Measurements from ENCODE around the gene LIMS1. TPM values are rescaled to one million over a fixed set of nuclear protein-coding genes. Genes with fewer than 3 reads are reported as not detected.
A peak's percentile ranks its signal among the peaks of the same experiment; 100 is the strongest.

LIMS1 gene
- total and polyA plus RNA-seq, 2 of the 13 experiments (the other 11 are each of a cell fraction or from before 2014, with no cell fraction given), result 38.3 to 49.6 TPM

DNA sequence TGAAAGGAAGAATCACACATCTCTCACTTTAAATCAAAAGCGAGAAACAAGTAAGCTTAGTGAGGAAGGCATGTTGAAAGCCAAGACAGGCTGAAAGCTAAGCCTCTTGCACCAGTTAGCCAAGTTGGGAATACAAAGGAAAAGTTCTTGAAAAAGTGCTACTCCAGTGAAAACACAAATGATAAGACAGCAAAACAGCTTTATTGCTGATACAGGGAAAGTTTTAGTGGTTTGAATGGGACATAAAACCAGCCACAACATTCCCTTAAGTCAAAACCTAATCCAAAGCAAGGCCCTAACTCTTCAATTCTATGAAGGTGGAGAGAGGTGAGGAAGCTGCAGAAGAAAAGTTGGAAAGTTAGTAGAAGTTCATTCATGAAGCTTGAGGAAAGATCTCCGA is 28.0 kb downstream of the LIMS1 start:
- POLR2A ChIA-PET, result no interaction called here
- BruUV-seq (replicated peaks), result no TSS peak
- CTCF ChIA-PET (ENCODE audit: low intra/inter-chr PET ratio, low total read pairs), result no interaction called here
- FAIRE-seq (no peak), DNase-seq (ENCODE audit: low spot score) (no peak), ATAC-seq (no peak)
- intact Hi-C loops (cut with micrococcal nuclease; ENCODE audit: unreplicated experiment), result no loop called here
- Histone ChIP-seq H4K20me1 (ENCODE audit: insufficient read depth, low read length) (no peaks in the 10 kb centered on the region; the same call in 1 of the 2 replicates), H3K4me1 (ENCODE audit: insufficient read depth, low read length) (peaks cover 26% of the 10 kb centered on the region), H3K36me3 (replicated peaks in 1 of 2; ENCODE audit: control insufficient read depth in 1 of 2, insufficient read depth in 2 of 2, low read length in 2 of 2) (no peaks in the 10 kb centered on the region; a peak in 1 of 5 replicates), H3K4me2 (ENCODE audit: low read depth, low read length) (no peak overlapping the region), H3K4me3 (replicated peaks in 1 of 3; ENCODE audit: insufficient read depth in 1 of 3, low read depth in 2 of 3, low read length in 3 of 3) (no peak overlapping the region), H3K27ac (ENCODE audit: extremely low read length, insufficient read depth, low read length) (no peak overlapping the region), H2AFZ (ENCODE audit: low read length) (no peak overlapping the region), H3K9me3 (ENCODE audit: low read length) (no peaks in the 10 kb centered on the region), H3K27me3 (ENCODE audit: control insufficient read depth in 1 of 2, insufficient read depth in 2 of 2, low read length in 2 of 2) (no peaks in the 10 kb centered on the region), H3K79me2 (ENCODE audit: insufficient read depth, low read length) (peaks cover 60% of the 10 kb centered on the region), H3K9ac (ENCODE audit: insufficient read depth, low read depth, low read length) (no peak overlapping the region)
- TF ChIP-seq MAFK (conservative IDR thresholded peaks at IDR 0.05 in 1 of 2, IDR thresholded peaks at IDR 0.05 in 1 of 2; ENCODE audit: low read length in 2 of 2), result peak; percentile 63 to 82
- TF ChIP-seq ARID4A (CRISPR knock-in tag; IDR thresholded peaks at IDR 0.05; ENCODE audit: borderline replicate concordance), result no peak
- TF ChIP-seq, protein P1, sequence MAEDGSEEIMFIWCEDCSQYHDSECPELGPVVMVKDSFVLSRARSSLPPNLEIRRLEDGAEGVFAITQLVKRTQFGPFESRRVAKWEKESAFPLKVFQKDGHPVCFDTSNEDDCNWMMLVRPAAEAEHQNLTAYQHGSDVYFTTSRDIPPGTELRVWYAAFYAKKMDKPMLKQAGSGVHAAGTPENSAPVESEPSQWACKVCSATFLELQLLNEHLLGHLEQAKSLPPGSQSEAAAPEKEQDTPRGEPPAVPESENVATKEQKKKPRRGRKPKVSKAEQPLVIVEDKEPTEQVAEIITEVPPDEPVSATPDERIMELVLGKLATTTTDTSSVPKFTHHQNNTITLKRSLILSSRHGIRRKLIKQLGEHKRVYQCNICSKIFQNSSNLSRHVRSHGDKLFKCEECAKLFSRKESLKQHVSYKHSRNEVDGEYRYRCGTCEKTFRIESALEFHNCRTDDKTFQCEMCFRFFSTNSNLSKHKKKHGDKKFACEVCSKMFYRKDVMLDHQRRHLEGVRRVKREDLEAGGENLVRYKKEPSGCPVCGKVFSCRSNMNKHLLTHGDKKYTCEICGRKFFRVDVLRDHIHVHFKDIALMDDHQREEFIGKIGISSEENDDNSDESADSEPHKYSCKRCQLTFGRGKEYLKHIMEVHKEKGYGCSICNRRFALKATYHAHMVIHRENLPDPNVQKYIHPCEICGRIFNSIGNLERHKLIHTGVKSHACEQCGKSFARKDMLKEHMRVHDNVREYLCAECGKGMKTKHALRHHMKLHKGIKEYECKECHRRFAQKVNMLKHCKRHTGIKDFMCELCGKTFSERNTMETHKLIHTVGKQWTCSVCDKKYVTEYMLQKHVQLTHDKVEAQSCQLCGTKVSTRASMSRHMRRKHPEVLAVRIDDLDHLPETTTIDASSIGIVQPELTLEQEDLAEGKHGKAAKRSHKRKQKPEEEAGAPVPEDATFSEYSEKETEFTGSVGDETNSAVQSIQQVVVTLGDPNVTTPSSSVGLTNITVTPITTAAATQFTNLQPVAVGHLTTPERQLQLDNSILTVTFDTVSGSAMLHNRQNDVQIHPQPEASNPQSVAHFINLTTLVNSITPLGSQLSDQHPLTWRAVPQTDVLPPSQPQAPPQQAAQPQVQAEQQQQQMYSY (CRISPR knock-in tag; IDR thresholded peaks at IDR 0.05), result no peak
- no peak for TF ChIP-seq U2AF1 (optimal IDR thresholded peaks at IDR 0.05; ENCODE audit: low read depth, low read length)
- no peak for TF ChIP-seq SNAPC4 (CRISPR knock-in tag; IDR thresholded peaks at IDR 0.05)
- TF ChIP-seq ATM (IDR thresholded peaks at IDR 0.05; ENCODE audit: borderline replicate concordance), result no peak
- no peak for TF ChIP-seq PHB2 (IDR thresholded peaks at IDR 0.05; ENCODE audit: partially characterized antibody)
- no peak for TF ChIP-seq SOX5 (CRISPR knock-in tag; IDR thresholded peaks at IDR 0.05; ENCODE audit: borderline replicate concordance)
- peak; percentile 75 for TF ChIP-seq MAFF (IDR thresholded peaks at IDR 0.05; ENCODE audit: low read depth, low read length)
- TF ChIP-seq ZNF816 (CRISPR knock-in tag; IDR thresholded peaks at IDR 0.05; ENCODE audit: borderline replicate concordance), result no peak
- no peak for TF ChIP-seq ZNF143 (CRISPR knock-in tag; IDR thresholded peaks at IDR 0.05)
- no peak for TF ChIP-seq ZNF136 (CRISPR knock-in tag; IDR thresholded peaks at IDR 0.05; ENCODE audit: low read depth)
- no peak for TF ChIP-seq ZNF589 (CRISPR knock-in tag; conservative IDR thresholded peaks at IDR 0.05)
- WGBS (ENCODE audit: low lambda C conversion rate), result 97% methylated on average over 2 of the region's 2 CpGs
- in situ Hi-C loops (cut with HindIII; ENCODE audit: extremely low pct_ligation_motif_present, low pct_unique_long_range_greater_than_20kb), result no loop called here
